ENCODE measurements around the gene SIAH2.

GRCh38 chr3:150759319-150759718, 3.6 kb downstream of the SIAH2 start:
- TF ChIP-seq CTCF (IDR thresholded peaks at IDR 0.05; ENCODE audit: control extremely low read depth in 1 of 3, insufficient read depth in 1 of 3, low read depth in 1 of 3, low read length in 3 of 3) (no peak), BRCA1 (IDR thresholded peaks at IDR 0.05; ENCODE audit: low read depth, low read length) (no peak), HDAC2 (IDR thresholded peaks at IDR 0.05; ENCODE audit: borderline replicate concordance in 1 of 2, low read depth in 2 of 2, low read length in 2 of 2) (no peak), SP1 (IDR thresholded peaks at IDR 0.05; ENCODE audit: low read depth, low read length) (no peak)
